Natural killer cell (primary cell): Measurements from ENCODE around the gene SERGEF. TPM values are rescaled to one million over a fixed set of nuclear protein-coding genes. Genes with fewer than 3 reads are reported as not detected.

Source experiments
- ATAC-seq, 3 donors: fragments of 150-1000 bp in 2 of 3; fragments of 200-7000 bp in 1 of 3; cut with Tn5 transposase; 1 replicate in 1 of 3; 2 replicates in 2 of 3; pipeline ENCODE4 v1.10.0; 2021; ENCODE audit warnings: mild to moderate bottlenecking in 2 of 3, moderate library complexity in 2 of 3
- DNase-seq, 2 donors: peaks; one replicate each; pipeline versions ENCODE4 v3.0.0 to v3.0.0-alpha.2; 2013 to 2021; ENCODE audit warnings: mixed read lengths in 1 of 2
- H3K27ac ChIP-seq: one replicate; pipeline ENCODE4 v1.5.1; 2013; ENCODE audit warnings: mild to moderate bottlenecking, low read length
- H3K27me3 ChIP-seq: one replicate; pipeline ENCODE4 v1.6.1; 2013; ENCODE audit warnings: low read length; ENCODE audit not compliant: control insufficient read depth, insufficient read depth
- H3K36me3 ChIP-seq: one replicate; pipeline ENCODE4 v1.6.1; 2013; ENCODE audit warnings: low read length; ENCODE audit not compliant: control insufficient read depth, insufficient read depth
- H3K4me1 ChIP-seq: one replicate; pipeline ENCODE4 v1.6.1; 2013; ENCODE audit warnings: low read length; ENCODE audit not compliant: control insufficient read depth, insufficient read depth
- H3K4me3 ChIP-seq: one replicate; pipeline ENCODE4 v1.5.1; 2013; ENCODE audit warnings: low read length
- H3K9me3 ChIP-seq: one replicate; pipeline ENCODE4 v1.6.1; 2013; ENCODE audit warnings: low read length; ENCODE audit not compliant: control insufficient read depth, insufficient read depth
- H3K27ac Mint-ChIP-seq, 2 donors: one replicate each; pipeline ENCODE4 v1.8.0; 2022; ENCODE audit warnings: mild to moderate bottlenecking in 2 of 2, mixed read lengths in 2 of 2, moderate library complexity in 1 of 2
- H3K27me3 Mint-ChIP-seq, 2 donors: one replicate each; pipeline ENCODE4 v1.8.0; 2022; ENCODE audit warnings: low read depth in 2 of 2, mixed read lengths in 2 of 2
- H3K36me3 Mint-ChIP-seq: one replicate; pipeline ENCODE4 v1.8.0; 2022; ENCODE audit warnings: mixed read lengths
- H3K4me1 Mint-ChIP-seq, 2 donors: one replicate each; pipeline ENCODE4 v1.8.0; 2022; ENCODE audit warnings: mixed read lengths in 2 of 2
- H3K4me3 Mint-ChIP-seq: one replicate; pipeline ENCODE4 v1.8.0; 2022; ENCODE audit warnings: mild to moderate bottlenecking, moderate library complexity, mixed read lengths
- H3K9me3 Mint-ChIP-seq, 2 donors: one replicate each; pipeline ENCODE4 v1.8.0; 2022; ENCODE audit warnings: mixed read lengths in 2 of 2
- WGBS: methylation state at CpG from one replicate; pipeline ENCODE4 v1.1.7; 2013; ENCODE audit warnings: missing lambda C conversion rate; ENCODE audit not compliant: insufficient coverage; 5-methylcytosine and 5-hydroxymethylcytosine counted together
- intact Hi-C: fragments of 100-400 bp; cut with micrococcal nuclease; formaldehyde crosslinking; loops from one replicate; pipeline ENCODE4 v1.14.2; 2022
- total RNA-seq, 4 donors: library from RNA; stranded (reverse); fragments of 120-200 nt in 1 of 4; gene quantifications; one replicate each; pipeline versions ENCODE4 v1.2.3 to v1.2.4, GENCODE V29; 2013 to 2022
- TF ChIP-seq, protein P1 (sequence below): fragments of 200-600 bp; IDR thresholded peaks from one replicate; pipeline ENCODE4 v1.8.0; 2022; ENCODE audit warnings: antibody characterized with exemption

The SERGEF gene
- total RNA-seq, 3 donors from 2014 or later (not counting 1 experiment from before 2014, with no cell fraction given), result 67.5 to 78.6 (median 69.4) TPM

- H3K27me3 ChIP-seq, result no peaks in the 10 kb centered on the region
- no peaks in the 10 kb centered on the region for H3K9me3 ChIP-seq
- TF ChIP-seq, protein P1, sequence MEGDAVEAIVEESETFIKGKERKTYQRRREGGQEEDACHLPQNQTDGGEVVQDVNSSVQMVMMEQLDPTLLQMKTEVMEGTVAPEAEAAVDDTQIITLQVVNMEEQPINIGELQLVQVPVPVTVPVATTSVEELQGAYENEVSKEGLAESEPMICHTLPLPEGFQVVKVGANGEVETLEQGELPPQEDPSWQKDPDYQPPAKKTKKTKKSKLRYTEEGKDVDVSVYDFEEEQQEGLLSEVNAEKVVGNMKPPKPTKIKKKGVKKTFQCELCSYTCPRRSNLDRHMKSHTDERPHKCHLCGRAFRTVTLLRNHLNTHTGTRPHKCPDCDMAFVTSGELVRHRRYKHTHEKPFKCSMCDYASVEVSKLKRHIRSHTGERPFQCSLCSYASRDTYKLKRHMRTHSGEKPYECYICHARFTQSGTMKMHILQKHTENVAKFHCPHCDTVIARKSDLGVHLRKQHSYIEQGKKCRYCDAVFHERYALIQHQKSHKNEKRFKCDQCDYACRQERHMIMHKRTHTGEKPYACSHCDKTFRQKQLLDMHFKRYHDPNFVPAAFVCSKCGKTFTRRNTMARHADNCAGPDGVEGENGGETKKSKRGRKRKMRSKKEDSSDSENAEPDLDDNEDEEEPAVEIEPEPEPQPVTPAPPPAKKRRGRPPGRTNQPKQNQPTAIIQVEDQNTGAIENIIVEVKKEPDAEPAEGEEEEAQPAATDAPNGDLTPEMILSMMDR, result no peak
- H3K4me1 Mint-ChIP-seq, result peaks cover 0 to 5% of the 10 kb centered on the region in 2 donors
- 96% methylated on average over 4 of the region's 4 CpGs for WGBS
- H3K4me3 Mint-ChIP-seq, result no peak overlapping the region
- no peaks in the 10 kb centered on the region for H3K36me3 Mint-ChIP-seq
- ATAC-seq (no peak), DNase-seq (no peak)
- no peak overlapping the region for H3K27ac Mint-ChIP-seq
- no peaks in the 10 kb centered on the region for H3K4me1 ChIP-seq
- H3K27ac ChIP-seq, result no peak overlapping the region
- no peaks in the 10 kb centered on the region for H3K36me3 ChIP-seq
- H3K4me3 ChIP-seq, result no peak overlapping the region
- H3K9me3 Mint-ChIP-seq, result peaks cover 0 to 2% of the 10 kb centered on the region in 2 donors
- no peaks in the 10 kb centered on the region for H3K27me3 Mint-ChIP-seq
- intact Hi-C loops, result no loop called here
Observed at GRCh38 chr11:17812865-17813187, 200.0 kb downstream of the SERGEF start.

DNA sequence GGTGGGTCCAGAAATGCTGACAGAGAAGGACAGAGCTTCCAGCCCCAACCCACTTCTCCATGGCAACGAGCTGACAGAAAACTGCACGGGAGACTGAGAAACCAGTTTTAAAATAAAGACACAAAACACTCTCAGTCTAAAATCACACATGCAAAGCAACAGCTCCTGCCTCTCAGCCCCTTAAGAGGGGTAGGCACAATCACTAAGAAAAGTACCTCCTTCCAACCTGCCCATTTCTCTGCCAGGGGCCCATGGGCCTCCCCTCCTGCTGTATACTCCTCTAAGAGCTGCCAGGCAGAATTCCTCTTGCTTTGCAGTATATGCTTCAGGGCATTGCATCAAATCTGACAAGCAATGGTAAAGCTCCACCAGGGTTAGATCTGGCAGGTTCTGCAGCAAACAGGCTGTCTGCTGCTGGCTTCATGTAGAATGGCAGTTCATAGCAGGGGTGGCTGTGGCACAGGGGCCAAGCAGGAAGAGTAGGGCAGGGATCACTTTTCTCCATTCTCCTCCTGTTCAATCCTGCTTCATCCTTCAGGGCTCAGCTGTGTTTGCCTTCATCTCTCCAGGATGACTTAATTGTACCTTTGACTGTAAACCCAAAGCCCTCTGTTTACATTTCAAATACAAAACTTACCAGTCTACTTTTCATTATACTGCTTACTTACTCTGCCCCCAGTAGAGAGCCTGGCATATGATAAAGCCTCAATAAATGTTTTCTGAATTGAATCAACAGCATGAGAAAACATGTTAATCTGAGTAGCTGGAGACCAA is 200.6 kb downstream of the SERGEF start:
- Mint-ChIP-seq H3K27me3 (no peaks in the 10 kb centered on the region), H3K9me3 (peaks cover 0 to 2% of the 10 kb centered on the region in 2 donors), H3K4me3 (no peak overlapping the region), H3K36me3 (no peaks in the 10 kb centered on the region), H3K4me1 (peaks cover 0 to 5% of the 10 kb centered on the region in 2 donors), H3K27ac (no peak overlapping the region)
- no peaks in the 10 kb centered on the region for H3K27me3 ChIP-seq
- no peaks in the 10 kb centered on the region for H3K4me1 ChIP-seq
- TF ChIP-seq, protein P1, result no peak
- no peak overlapping the region for H3K27ac ChIP-seq
- no peaks in the 10 kb centered on the region for H3K9me3 ChIP-seq
- intact Hi-C loops, result no loop called here
- 79% methylated on average over 2 of the region's 2 CpGs for WGBS
- ATAC-seq (no peak), DNase-seq (no peak)
- no peaks in the 10 kb centered on the region for H3K36me3 ChIP-seq
- H3K4me3 ChIP-seq, result no peak overlapping the region

GRCh38 chr11:17811352-17811751 is 201.5 kb downstream of the SERGEF start:
- no peaks in the 10 kb centered on the region for H3K36me3 Mint-ChIP-seq
- 98% methylated on average over 7 of the region's 7 CpGs for WGBS
- Histone ChIP-seq H3K4me1 (no peaks in the 10 kb centered on the region), H3K27ac (no peak overlapping the region), H3K27me3 (no peaks in the 10 kb centered on the region), H3K4me3 (no peak overlapping the region), H3K36me3 (no peaks in the 10 kb centered on the region), H3K9me3 (no peaks in the 10 kb centered on the region)
- no peak overlapping the region for H3K27ac Mint-ChIP-seq
- TF ChIP-seq, protein P1, result no peak
- DNase-seq, result no peak
- intact Hi-C loops, result no loop called here
- H3K9me3 Mint-ChIP-seq, result peaks cover 0 to 2% of the 10 kb centered on the region in 2 donors
- no peak for ATAC-seq
- H3K4me1 Mint-ChIP-seq, result peaks cover 0 to 5% of the 10 kb centered on the region in 2 donors
- H3K4me3 Mint-ChIP-seq, result no peak overlapping the region
- H3K27me3 Mint-ChIP-seq, result no peaks in the 10 kb centered on the region

DNA sequence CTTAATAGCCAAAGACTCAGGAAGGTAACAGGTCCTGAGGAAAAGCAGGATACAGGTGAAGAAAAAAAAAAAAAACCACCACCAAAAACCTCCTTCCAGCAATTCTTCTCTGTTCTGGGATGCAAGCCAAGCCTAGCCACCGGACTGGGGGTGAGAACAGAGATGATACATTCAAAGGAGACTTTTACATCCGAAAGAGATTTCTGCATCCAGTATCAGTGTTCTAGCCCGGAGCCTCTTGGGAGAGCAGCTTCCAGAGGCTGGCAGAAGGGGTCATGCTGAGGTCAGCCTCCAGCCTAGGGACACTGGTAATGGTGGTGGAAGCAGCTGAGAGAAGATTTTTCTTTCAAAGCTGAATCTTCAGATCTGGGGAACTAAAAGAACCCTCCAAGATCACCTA is 202.1 kb downstream of the SERGEF start:
- no peaks in the 10 kb centered on the region for H3K9me3 ChIP-seq

More for the DNA sequence above, 202.1 kb downstream of the SERGEF start:
- ATAC-seq, result no peak
- DNase-seq, result no peak
- Histone ChIP-seq H3K27ac (no peak overlapping the region), H3K4me1 (no peaks in the 10 kb centered on the region), H3K36me3 (no peaks in the 10 kb centered on the region), H3K27me3 (no peaks in the 10 kb centered on the region), H3K4me3 (no peak overlapping the region)
- 90% methylated on average over 3 of the region's 3 CpGs for WGBS
- intact Hi-C loops, result no loop called here
- Mint-ChIP-seq H3K27me3 (no peaks in the 10 kb centered on the region), H3K4me1 (peaks cover 0 to 5% of the 10 kb centered on the region in 2 donors), H3K9me3 (peaks cover 0 to 2% of the 10 kb centered on the region in 2 donors), H3K27ac (no peak overlapping the region), H3K4me3 (no peak overlapping the region), H3K36me3 (no peaks in the 10 kb centered on the region)
- TF ChIP-seq, protein P1, result no peak
